GM10248 (cell line): ENCODE results near the gene GLRA1.

Source experiments
- CTCF ChIA-PET: fragments of 300-600 bp; sonication (Branson Sonifier 250); formaldehyde crosslinking; extraction: SDS; loops from one replicate; lab custom pipeline; 2021; ENCODE audit warnings: antibody characterized with exemption; lab: Yijun Ruan, JAX
- POLR2A ChIA-PET: fragments of 350-650 bp; sonication (Branson Sonifier 250); formaldehyde crosslinking; extraction: SDS; loops from one replicate; lab custom pipeline; 2020; ENCODE audit warnings: antibody characterized with exemption; lab: Yijun Ruan, JAX
- DNase-seq: peaks from one replicate; pipeline ENCODE4 v3.0.0; 2012; ENCODE audit errors: extremely low spot score
- TF ChIP-seq, protein P1 (sequence below): IDR thresholded peaks from 2 replicates; pipeline ENCODE4 v1.5.1; 2012; ENCODE audit warnings: mild to moderate bottlenecking, low read depth; ENCODE audit errors: extremely low read depth, missing control alignments, control extremely low read depth

GLRA1 gene

GRCh38 chr5:151924564-151925301 is at the start of gene GLRA1:
TSS of gene GLRA1 (minus strand) at chr5:151924851. CDS start at chr5:151924549, 302 bp downstream.
- TF ChIP-seq, protein P1, sequence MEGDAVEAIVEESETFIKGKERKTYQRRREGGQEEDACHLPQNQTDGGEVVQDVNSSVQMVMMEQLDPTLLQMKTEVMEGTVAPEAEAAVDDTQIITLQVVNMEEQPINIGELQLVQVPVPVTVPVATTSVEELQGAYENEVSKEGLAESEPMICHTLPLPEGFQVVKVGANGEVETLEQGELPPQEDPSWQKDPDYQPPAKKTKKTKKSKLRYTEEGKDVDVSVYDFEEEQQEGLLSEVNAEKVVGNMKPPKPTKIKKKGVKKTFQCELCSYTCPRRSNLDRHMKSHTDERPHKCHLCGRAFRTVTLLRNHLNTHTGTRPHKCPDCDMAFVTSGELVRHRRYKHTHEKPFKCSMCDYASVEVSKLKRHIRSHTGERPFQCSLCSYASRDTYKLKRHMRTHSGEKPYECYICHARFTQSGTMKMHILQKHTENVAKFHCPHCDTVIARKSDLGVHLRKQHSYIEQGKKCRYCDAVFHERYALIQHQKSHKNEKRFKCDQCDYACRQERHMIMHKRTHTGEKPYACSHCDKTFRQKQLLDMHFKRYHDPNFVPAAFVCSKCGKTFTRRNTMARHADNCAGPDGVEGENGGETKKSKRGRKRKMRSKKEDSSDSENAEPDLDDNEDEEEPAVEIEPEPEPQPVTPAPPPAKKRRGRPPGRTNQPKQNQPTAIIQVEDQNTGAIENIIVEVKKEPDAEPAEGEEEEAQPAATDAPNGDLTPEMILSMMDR = no peak
- CTCF ChIA-PET = no interaction called here
- DNase-seq = peak; percentile 61
- POLR2A ChIA-PET = no interaction called here

DNA sequence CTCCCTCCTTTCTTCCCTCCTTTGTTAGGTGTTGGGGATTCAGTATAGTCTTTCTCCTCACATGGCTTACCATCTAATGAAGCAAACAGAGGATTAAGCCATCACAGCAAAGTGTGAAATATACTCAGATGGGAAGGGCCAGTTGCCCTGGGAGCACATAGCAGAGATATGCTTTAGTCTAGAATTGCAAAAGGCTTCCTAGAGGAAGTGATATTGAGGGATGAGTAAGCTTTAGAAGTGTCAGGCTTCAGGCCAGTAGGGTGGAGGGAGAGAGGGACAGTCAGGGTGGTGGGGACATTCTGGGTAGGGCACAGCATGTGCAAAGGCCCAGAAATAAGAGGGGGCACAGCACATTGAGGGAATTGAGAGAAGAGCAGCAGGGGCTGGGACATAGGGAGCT is 46.2 kb upstream of the GLRA1 start:
- ChIA-PET POLR2A (no interaction called here), CTCF (no interaction called here)
- TF ChIP-seq, protein P1 = no peak
- DNase-seq = no peak

DNA sequence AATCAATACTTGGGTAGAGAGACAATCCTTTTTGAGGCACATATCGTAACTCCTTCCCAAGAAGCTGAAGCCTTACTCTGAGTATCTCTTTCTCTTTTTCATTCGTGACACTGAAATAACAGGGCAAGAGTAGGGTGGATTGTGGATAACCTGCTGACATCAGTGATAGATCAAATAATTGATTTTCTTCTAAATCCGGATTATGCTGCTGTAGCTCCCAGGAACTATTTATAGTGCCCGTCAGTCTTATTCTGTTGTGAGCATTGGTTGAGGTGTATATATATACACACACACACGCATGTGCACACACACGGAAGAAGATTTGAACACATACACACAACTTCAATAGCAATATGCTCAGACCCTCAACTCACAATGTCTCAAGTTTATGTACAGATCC is 43.2 kb upstream of the GLRA1 start:
- no peak for DNase-seq
- CTCF ChIA-PET = interaction anchor here (0.6 kb wide), 1 partner anchor 8 kb away, joined by 3 read pairs; no protein-coding TSS in a partner anchor
- POLR2A ChIA-PET = no interaction called here
- TF ChIP-seq, protein P1 = no peak

- CTCF ChIA-PET = no interaction called here
Measured at GRCh38 chr5:151966046-151966445, 41.4 kb upstream of the GLRA1 start.

DNA sequence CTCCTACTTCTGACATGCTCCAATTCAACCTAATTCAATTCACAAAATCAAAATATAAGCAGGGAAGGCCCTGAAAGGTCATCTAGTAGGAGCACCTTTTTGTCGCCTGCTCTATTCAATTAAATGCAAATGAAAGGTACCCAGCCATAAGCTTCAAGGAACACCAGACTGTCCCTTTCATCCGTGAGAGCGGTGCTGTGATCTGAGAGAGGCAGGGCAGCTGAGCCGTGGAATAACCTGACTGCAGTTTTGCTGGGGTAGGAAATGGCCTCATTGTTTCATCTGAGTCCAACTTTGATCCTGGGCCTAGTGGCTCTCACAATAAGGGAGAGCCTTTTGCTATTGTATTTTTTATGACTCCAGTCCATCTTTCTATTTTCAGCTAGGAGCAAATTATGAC is 39.8 kb upstream of the GLRA1 start:
- DNase-seq = no peak
- POLR2A ChIA-PET = no interaction called here
- TF ChIP-seq, protein P1 = no peak
- CTCF ChIA-PET = no interaction called here

More at GRCh38 chr5:151966046-151966445, 41.4 kb upstream of the GLRA1 start:
- DNase-seq = no peak
- TF ChIP-seq, protein P1 = no peak
- POLR2A ChIA-PET = no interaction called here

DNA sequence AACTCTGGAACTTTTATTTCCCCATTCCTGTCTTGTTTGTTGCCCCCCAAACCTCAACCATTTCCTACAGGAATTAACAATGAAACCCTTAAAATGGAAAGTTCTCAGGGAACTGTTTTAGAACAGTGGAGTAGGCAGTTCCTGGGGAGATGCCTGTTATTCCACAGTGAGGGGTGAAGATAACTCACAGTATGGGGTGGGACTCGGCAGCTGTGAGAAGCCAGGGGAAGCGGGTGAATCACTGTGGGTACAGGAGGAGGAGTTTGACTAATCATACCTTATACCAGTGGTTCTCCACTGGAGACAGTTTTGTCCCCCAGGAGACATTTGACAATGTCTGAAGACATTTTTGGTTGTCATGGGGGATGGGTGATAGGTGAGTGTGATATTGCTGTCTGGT is 36.9 kb upstream of the GLRA1 start:
- CTCF ChIA-PET = no interaction called here
- no peak for DNase-seq
- POLR2A ChIA-PET = no interaction called here
- TF ChIP-seq, protein P1 = no peak
